SJSA1 (cell line): ENCODE data around the gene KRTAP4-12. TPM values are rescaled to one million over a fixed set of nuclear protein-coding genes. Genes with fewer than 3 reads are reported as not detected.
"Not testable (repeated sequence)": the region's sequence is repeated elsewhere in the genome, so short reads cannot be mapped to it uniquely, and the experiment has no call there.

ENCODE experiments used
- DNase-seq, 2 experiments: peaks; one replicate each; pipeline ENCODE4 v3.0.0-alpha.2; 2015 to 2020; ENCODE audit warnings: low spot score in 2 of 2, low read depth in 1 of 2
- H3K27ac ChIP-seq: fragments of 250-450 bp; sonication (Bioruptor Pico); 2 replicates; pipeline ENCODE4 v1.5.1; 2020; ENCODE audit warnings: mild to moderate bottlenecking, moderate library complexity
- H3K27me3 ChIP-seq: fragments of 250-450 bp; sonication (Bioruptor Pico); replicated peaks from 2 replicates; pipeline ENCODE4 v1.5.1; 2020; ENCODE audit warnings: mild to moderate bottlenecking, moderate library complexity
- H3K36me3 ChIP-seq: fragments of 250-450 bp; sonication (Bioruptor Pico); 2 replicates; pipeline ENCODE4 v1.5.1; 2020; ENCODE audit warnings: mild to moderate bottlenecking
- H3K4me1 ChIP-seq: fragments of 250-450 bp; sonication (Bioruptor Pico); replicated peaks from 2 replicates; pipeline ENCODE4 v1.6.1; 2021; ENCODE audit warnings: mild to moderate bottlenecking
- H3K4me3 ChIP-seq: fragments of 250-450 bp; sonication (Bioruptor Pico); 2 replicates; pipeline ENCODE4 v1.5.1; 2020; ENCODE audit warnings: mild to moderate bottlenecking
- H3K9me3 ChIP-seq: fragments of 250-450 bp; sonication (Bioruptor Pico); replicated peaks from 2 replicates; pipeline ENCODE4 v1.5.1; 2020; ENCODE audit warnings: mild to moderate bottlenecking
- total RNA-seq: library from RNA; depleted of rRNA; stranded (reverse); fragments of >200 nt; shearing (Covaris generic); gene quantifications from 2 replicates; pipeline ENCODE4 v1.2.3, GENCODE V29; 2014

KRTAP4-12 gene
- total RNA-seq, 1 experiment from 2014 or later = not detected

GRCh38 chr17:41144846-41145245, 20.9 kb upstream of the KRTAP4-12 start:
- H3K27ac ChIP-seq = no peak overlapping the region
- peaks cover 16% of the 10 kb centered on the region for H3K4me1 ChIP-seq
- H3K27me3 ChIP-seq = no peaks in the 10 kb centered on the region
- DNase-seq = no peak
- H3K36me3 ChIP-seq = no peaks in the 10 kb centered on the region
- peaks cover 4% of the 10 kb centered on the region; the same call in 1 of the 2 replicates for H3K9me3 ChIP-seq
- H3K4me3 ChIP-seq = no peak overlapping the region

- H3K36me3 ChIP-seq = no peaks in the 10 kb centered on the region
- peaks cover 4% of the 10 kb centered on the region; the same call in 1 of the 2 replicates for H3K9me3 ChIP-seq
- no peak overlapping the region for H3K4me3 ChIP-seq
- H3K27me3 ChIP-seq = no peaks in the 10 kb centered on the region
- H3K27ac ChIP-seq = peak overlapping the region; percentile 69
- peaks cover 16% of the 10 kb centered on the region for H3K4me1 ChIP-seq
- no peak for DNase-seq
Observed at GRCh38 chr17:41141361-41141760, 17.4 kb upstream of the KRTAP4-12 start.

- DNase-seq = peak; percentile 68 to 92
- Histone ChIP-seq H3K27me3 (no peaks in the 10 kb centered on the region), H3K36me3 (no peaks in the 10 kb centered on the region), H3K4me1 (peaks cover 16% of the 10 kb centered on the region), H3K4me3 (no peak within 1 kb of the TSS), H3K9me3 (peaks cover 4% of the 10 kb centered on the region; the same call in 1 of the 2 replicates), H3K27ac (peak within 1 kb of the TSS; percentile 83)
Observed at GRCh38 chr17:41140360-41141131, 16.6 kb upstream of the KRTAP4-12 start, which contains the start of gene KRTAP4-6. TSS of gene KRTAP4-6 (minus strand) at chr17:41140544. CDS start at chr17:41140487, 57 bp downstream.

- not testable (repeated sequence) for H3K27me3 ChIP-seq, H3K36me3 ChIP-seq, H3K9me3 ChIP-seq, H3K4me3 ChIP-seq, DNase-seq, H3K27ac ChIP-seq
- H3K4me1 ChIP-seq = peaks cover 16% of the 10 kb centered on the region
Observed at GRCh38 chr17:41139865-41140264, 15.9 kb upstream of the KRTAP4-12 start.

GRCh38 chr17:41133880-41134735, 10.1 kb upstream of the KRTAP4-12 start:
- Histone ChIP-seq H3K4me1 (peaks cover 25% of the 10 kb centered on the region), H3K36me3 (no peaks in the 10 kb centered on the region), H3K4me3 (no peak overlapping the region), H3K9me3 (no peaks in the 10 kb centered on the region), H3K27ac (peak overlapping the region; percentile 44), H3K27me3 (no peaks in the 10 kb centered on the region)
- DNase-seq = peak in 1 of 2 experiments; percentile 13

GRCh38 chr17:41131979-41132378, 8.0 kb upstream of the KRTAP4-12 start:
- no peak overlapping the region for H3K4me3 ChIP-seq
- H3K36me3 ChIP-seq = no peaks in the 10 kb centered on the region
- H3K4me1 ChIP-seq = peaks cover 25% of the 10 kb centered on the region
- DNase-seq = peak in 1 of 2 experiments; percentile 15
- H3K27me3 ChIP-seq = no peaks in the 10 kb centered on the region
- H3K9me3 ChIP-seq = no peaks in the 10 kb centered on the region
- no peak overlapping the region for H3K27ac ChIP-seq

GRCh38 chr17:41127371-41127770, 3.4 kb upstream of the KRTAP4-12 start:
- Histone ChIP-seq H3K4me1 (peaks cover 11% of the 10 kb centered on the region), H3K27me3 (no peaks in the 10 kb centered on the region), H3K9me3 (no peaks in the 10 kb centered on the region), H3K36me3 (no peaks in the 10 kb centered on the region), H3K4me3 (no peak overlapping the region), H3K27ac (no peak overlapping the region)
- no peak for DNase-seq

- H3K9me3 ChIP-seq = no peaks in the 10 kb centered on the region
- no peak overlapping the region for H3K4me3 ChIP-seq
- H3K27me3 ChIP-seq = no peaks in the 10 kb centered on the region
- peaks cover 2% of the 10 kb centered on the region for H3K4me1 ChIP-seq
- no peak for DNase-seq
- H3K36me3 ChIP-seq = no peaks in the 10 kb centered on the region
- H3K27ac ChIP-seq = no peak overlapping the region
Observed at GRCh38 chr17:41126412-41126811, 2.4 kb upstream of the KRTAP4-12 start.

- no peak for DNase-seq
- H3K4me3 ChIP-seq = no peak overlapping the region
- H3K27me3 ChIP-seq = no peaks in the 10 kb centered on the region
- no peaks in the 10 kb centered on the region for H3K9me3 ChIP-seq
- no peak overlapping the region for H3K27ac ChIP-seq
- no peaks in the 10 kb centered on the region for H3K4me1 ChIP-seq
- H3K36me3 ChIP-seq = no peaks in the 10 kb centered on the region
Observed at GRCh38 chr17:41125064-41125463, 1.1 kb upstream of the KRTAP4-12 start.

GRCh38 chr17:41123292-41123990, 541 bp downstream of the KRTAP4-12 start:
- not testable (repeated sequence) for H3K4me1 ChIP-seq, H3K27ac ChIP-seq, H3K36me3 ChIP-seq, H3K4me3 ChIP-seq, DNase-seq, H3K27me3 ChIP-seq, H3K9me3 ChIP-seq

- H3K9me3 ChIP-seq = no peaks in the 10 kb centered on the region
- H3K36me3 ChIP-seq = no peaks in the 10 kb centered on the region
- H3K27ac ChIP-seq = no peak overlapping the region
Observed at GRCh38 chr17:41121742-41122141, 2.2 kb downstream of the KRTAP4-12 start.

GRCh38 chr17:41119696-41120690, 4.0 kb downstream of the KRTAP4-12 start:
- not testable (repeated sequence) for H3K36me3 ChIP-seq, H3K27ac ChIP-seq, H3K27me3 ChIP-seq, H3K4me1 ChIP-seq, H3K9me3 ChIP-seq, H3K4me3 ChIP-seq, DNase-seq

More at GRCh38 chr17:41121742-41122141, 2.2 kb downstream of the KRTAP4-12 start:
- DNase-seq = no peak
- Histone ChIP-seq H3K4me3 (no peak overlapping the region), H3K27me3 (no peaks in the 10 kb centered on the region), H3K4me1 (no peaks in the 10 kb centered on the region)
